Left ventricle myocardium inferior (tissue), 1 donor: ENCODE results near the gene PCCA. TPM values are rescaled to one million over a fixed set of nuclear protein-coding genes. Genes with fewer than 3 reads are reported as not detected.
"Not testable (repeated sequence)": the region's sequence is repeated elsewhere in the genome, so short reads cannot be mapped to it uniquely, and the experiment has no call there.

Source experiments
- DNase-seq: peaks from one replicate; pipeline ENCODE4 v3.0.0-alpha.2; 2020
- H3K27ac ChIP-seq: fragments of 200-600 bp; replicated peaks from 2 replicates; pipeline ENCODE4 v1.8.0; 2021
- H3K27me3 ChIP-seq: fragments of 200-600 bp; 2 replicates; pipeline ENCODE4 v1.8.0; 2021; ENCODE audit warnings: low read depth
- H3K36me3 ChIP-seq: fragments of 200-600 bp; 2 replicates; pipeline ENCODE4 v1.8.0; 2021
- H3K4me1 ChIP-seq: fragments of 200-600 bp; 2 replicates; pipeline ENCODE4 v1.8.0; 2021
- H3K4me3 ChIP-seq: fragments of 200-600 bp; 2 replicates; pipeline ENCODE4 v1.8.0; 2021; ENCODE audit warnings: mild to moderate bottlenecking, moderate library complexity
- H3K9me3 ChIP-seq: fragments of 200-600 bp; replicated peaks from 2 replicates; pipeline ENCODE4 v1.8.0; 2021
- CTCF ChIP-seq: fragments of 200-600 bp; IDR thresholded peaks from 2 replicates; pipeline ENCODE4 v1.8.0; 2021; ENCODE audit warnings: antibody characterized with exemption, mild to moderate bottlenecking, borderline replicate concordance
- intact Hi-C: fragments of 100-400 bp; cut with micrococcal nuclease; formaldehyde crosslinking; loops from one replicate; pipeline ENCODE4 v1.11.0; 2022
- total RNA-seq: library from RNA; stranded (reverse); fragmentation: NEBNext Ultra II Directional; extraction: Animal tissue kit (Norgen Biotek cat#: 25700); gene quantifications from one replicate; pipeline ENCODE4 v1.2.1, GENCODE V29; 2021
- donor health status: DM: no; HTN: yes; CAD: no; lungs with severe emphysema.

The PCCA gene
- total RNA-seq, 1 donor from 2014 or later: 65.4 TPM

- Histone ChIP-seq H3K27me3 (no peaks in the 10 kb centered on the region), H3K9me3 (peaks cover 15% of the 10 kb centered on the region), H3K4me1 (no peaks in the 10 kb centered on the region), H3K36me3 (peaks cover 30% of the 10 kb centered on the region), H3K27ac (no peak overlapping the region), H3K4me3 (no peak overlapping the region)
- DNase-seq: no peak
- no peak for TF ChIP-seq CTCF
- intact Hi-C loops: no loop called here
Measured at GRCh38 chr13:100147825-100148224, 58.9 kb downstream of the PCCA start.

- DNase-seq: no peak
- intact Hi-C loops: no loop called here
- no peak overlapping the region for H3K27ac ChIP-seq
- H3K4me3 ChIP-seq: no peak overlapping the region
- no peak for TF ChIP-seq CTCF
- H3K9me3 ChIP-seq: peaks cover 15% of the 10 kb centered on the region
- no peaks in the 10 kb centered on the region for H3K4me1 ChIP-seq
- H3K36me3 ChIP-seq: peaks cover 30% of the 10 kb centered on the region
- no peaks in the 10 kb centered on the region for H3K27me3 ChIP-seq
Measured at GRCh38 chr13:100148422-100148821, 59.5 kb downstream of the PCCA start.

GRCh38 chr13:100149389-100149788 lies 60.5 kb downstream of the PCCA start:
- H3K27me3 ChIP-seq: no peaks in the 10 kb centered on the region
- peaks cover 15% of the 10 kb centered on the region for H3K9me3 ChIP-seq
- H3K36me3 ChIP-seq: peaks cover 30% of the 10 kb centered on the region
- no peak overlapping the region for H3K27ac ChIP-seq
- DNase-seq: no peak
- no peaks in the 10 kb centered on the region for H3K4me1 ChIP-seq
- H3K4me3 ChIP-seq: no peak overlapping the region
- intact Hi-C loops: no loop called here
- no peak for TF ChIP-seq CTCF

DNA sequence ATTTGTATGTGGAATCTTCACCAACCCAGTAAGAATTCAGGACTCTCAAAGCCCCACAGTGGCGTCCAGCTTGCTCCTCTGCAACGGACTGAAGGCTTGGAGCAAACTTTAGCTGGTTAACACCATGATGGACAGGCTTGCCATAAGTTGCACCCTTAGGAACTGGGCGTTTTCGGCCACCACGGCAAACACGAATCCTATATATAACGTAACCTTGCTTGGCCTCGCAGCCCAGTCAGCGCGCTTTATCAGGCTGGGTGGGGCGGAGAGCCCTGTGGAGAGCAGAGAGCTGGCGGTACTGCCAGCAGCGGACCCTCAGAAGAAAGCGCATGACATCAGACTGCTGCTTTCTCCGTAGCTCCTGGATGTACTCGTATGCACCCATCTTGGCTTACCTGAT lies 61.8 kb downstream of the PCCA start:
- H3K27me3 ChIP-seq, H3K4me1 ChIP-seq, H3K27ac ChIP-seq, DNase-seq, H3K4me3 ChIP-seq, intact Hi-C loops: not testable (repeated sequence)
- peaks cover 15% of the 10 kb centered on the region for H3K9me3 ChIP-seq
- H3K36me3 ChIP-seq: peaks cover 32% of the 10 kb centered on the region

DNA sequence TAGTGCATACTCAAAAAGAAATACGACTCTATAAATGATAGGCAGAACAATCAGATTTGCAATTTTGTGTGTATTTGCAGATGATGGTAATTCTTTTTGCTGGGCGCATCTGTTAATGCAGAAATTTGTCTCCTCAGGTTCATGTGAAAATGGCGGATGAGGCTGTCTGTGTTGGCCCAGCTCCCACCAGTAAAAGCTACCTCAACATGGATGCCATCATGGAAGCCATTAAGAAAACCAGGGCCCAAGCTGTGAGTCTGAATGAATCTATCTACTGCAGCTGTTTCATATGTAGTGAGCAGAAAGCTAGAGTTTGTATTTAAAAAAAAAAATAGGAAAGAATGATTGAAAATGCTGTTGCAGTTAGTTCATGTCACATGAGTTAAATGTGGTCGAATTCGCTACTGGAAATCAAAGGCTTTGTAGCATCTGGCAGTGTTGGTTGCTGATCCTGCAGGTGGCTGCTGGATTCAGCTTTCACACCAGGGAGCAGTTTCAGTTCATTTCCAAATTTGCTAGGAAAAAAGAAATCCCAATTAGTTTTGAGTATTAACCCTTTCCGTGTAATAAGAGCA lies 66.0 kb downstream of the PCCA start:
- intact Hi-C loops: no loop called here
- H3K36me3 ChIP-seq: peaks cover 29% of the 10 kb centered on the region
- no peak overlapping the region for H3K27ac ChIP-seq
- H3K27me3 ChIP-seq: no peaks in the 10 kb centered on the region
- no peak for TF ChIP-seq CTCF
- H3K4me3 ChIP-seq: no peak overlapping the region
- no peak for DNase-seq
- H3K9me3 ChIP-seq: no peaks in the 10 kb centered on the region
- no peaks in the 10 kb centered on the region for H3K4me1 ChIP-seq

DNA sequence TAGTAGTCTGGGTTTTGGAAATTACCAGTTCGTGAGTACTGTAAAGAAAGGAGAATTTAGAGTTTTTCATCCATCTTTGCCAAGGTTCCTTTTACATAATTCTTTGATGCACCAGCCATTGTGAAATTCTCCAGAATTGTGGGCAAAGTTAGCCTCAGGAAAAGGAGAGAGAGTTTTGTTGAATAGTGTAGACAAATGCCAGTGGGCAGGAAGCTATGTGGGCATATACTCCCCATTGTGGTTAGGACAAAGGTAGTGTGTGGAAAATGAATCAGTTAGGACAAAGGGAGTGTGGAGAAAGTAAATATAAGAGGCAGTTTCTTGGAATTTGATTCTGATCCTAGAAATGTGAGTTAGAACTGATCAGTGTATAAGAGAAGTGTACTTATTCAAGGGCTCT lies 67.9 kb downstream of the PCCA start:
- H3K9me3 ChIP-seq: no peaks in the 10 kb centered on the region
- no peaks in the 10 kb centered on the region for H3K4me1 ChIP-seq
- DNase-seq: no peak
- peaks cover 34% of the 10 kb centered on the region for H3K36me3 ChIP-seq
- no peak overlapping the region for H3K4me3 ChIP-seq
- H3K27me3 ChIP-seq: no peaks in the 10 kb centered on the region
- no peak overlapping the region for H3K27ac ChIP-seq
- intact Hi-C loops: no loop called here
- TF ChIP-seq CTCF: no peak
